Breast epithelium (tissue), 4 donors: ENCODE measurements around the gene ACOT4. TPM values are rescaled to one million over a fixed set of nuclear protein-coding genes. Genes with fewer than 3 reads are reported as not detected.
A peak's percentile ranks its signal among the peaks of the same experiment; 100 is the strongest.
"Not testable (repeated sequence)": the region's sequence is repeated elsewhere in the genome, so short reads cannot be mapped to it uniquely, and the experiment has no call there.

Experiments used
- DNase-seq, 2 donors: peaks; one replicate each; pipeline ENCODE4 v3.0.0-alpha.2; 2019; ENCODE audit warnings: low spot score in 2 of 2
- H3K27ac ChIP-seq, 2 donors: fragments of 200-600 bp; sonication (generic) in 1 of 2; one replicate each; pipeline ENCODE4 v1.5.1; 2016 to 2019; ENCODE audit warnings: mild to moderate bottlenecking in 1 of 2
- H3K27me3 ChIP-seq, 2 donors: fragments of 200-600 bp; sonication (generic) in 1 of 2; one replicate each; pipeline versions ENCODE4 v1.5.1 to v1.6.0; 2017 to 2019; ENCODE audit warnings: control low read depth in 1 of 2, mild to moderate bottlenecking in 1 of 2
- H3K36me3 ChIP-seq: fragments of 200-600 bp; one replicate; pipeline ENCODE4 v1.5.1; 2019
- H3K4me1 ChIP-seq, 2 donors: fragments of 200-600 bp; sonication (generic); one replicate each; pipeline ENCODE4 v1.5.1; 2016 to 2019; ENCODE audit warnings: control low read depth in 1 of 2
- H3K4me3 ChIP-seq, 3 donors: fragments of 200-600 bp; sonication (generic); 1 replicate in 2 of 3; 2 replicates in 1 of 3; pipeline ENCODE4 v1.5.1; 2016 to 2019; ENCODE audit warnings: mild to moderate bottlenecking in 3 of 3, moderate library complexity in 2 of 3
- H3K9me3 ChIP-seq, 2 donors: fragments of 200-600 bp; sonication (generic) in 1 of 2; one replicate each; pipeline ENCODE4 v1.5.1; 2016 to 2019; ENCODE audit warnings: control low read depth in 1 of 2
- CTCF ChIP-seq, 3 donors: fragments of 450-650 bp; IDR thresholded peaks; one replicate each; pipeline ENCODE4 v1.5.1; 2016 to 2017; ENCODE audit warnings: antibody characterized with exemption in 3 of 3, mild to moderate bottlenecking in 3 of 3, moderate library complexity in 3 of 3
- POLR2A ChIP-seq: fragments of 450-650 bp; IDR thresholded peaks from one replicate; pipeline ENCODE4 v1.6.1; 2016; ENCODE audit warnings: antibody characterized with exemption, mild to moderate bottlenecking, moderate library complexity
- POLR2AphosphoS5 ChIP-seq, 3 donors: sonication (generic); formaldehyde crosslinking; IDR thresholded peaks; one replicate each; pipeline ENCODE4 v1.6.1; 2017; ENCODE audit warnings: antibody characterized with exemption in 3 of 3
- intact Hi-C: fragments of 100-400 bp; cut with DNase I; formaldehyde crosslinking; loops from one replicate; pipeline ENCODE4 v1.15.1; 2023; ENCODE audit warnings: low total_unique reads
- total RNA-seq, 3 donors: library from RNA; depleted of rRNA; stranded (reverse); fragments of >200 nt; gene quantifications; one replicate each; pipeline ENCODE4 v1.1.0, GENCODE V29; 2016

ACOT4 gene
- total RNA-seq, 3 donors from 2014 or later, result 2.8 to 5.9 (median 3.7) TPM

DNA sequence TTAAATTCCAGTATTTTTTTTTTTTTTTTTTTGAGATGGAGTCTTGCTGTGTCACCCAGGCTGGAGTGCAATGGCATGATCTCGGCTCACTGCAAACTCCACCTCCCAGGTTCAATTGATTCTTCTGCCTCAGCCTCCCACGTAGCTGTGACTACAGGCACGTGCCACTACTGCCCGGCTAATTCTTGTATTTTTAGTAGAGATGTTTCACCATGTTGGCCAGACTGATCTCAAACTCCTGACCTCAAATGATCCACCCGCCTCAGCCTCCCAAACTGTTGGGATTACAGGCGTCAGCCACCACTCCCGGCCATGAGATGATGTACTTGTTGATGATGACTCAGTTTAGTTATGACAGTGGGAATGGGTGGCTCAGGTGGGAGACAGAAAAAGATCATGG lies 17.4 kb upstream of the ACOT4 start:
- peak in 1 of 2 donors; percentile 9 for DNase-seq
- H3K27me3 ChIP-seq, intact Hi-C loops, H3K9me3 ChIP-seq, H3K4me3 ChIP-seq, H3K4me1 ChIP-seq, H3K36me3 ChIP-seq: not testable (repeated sequence)
- peak overlapping the region in 1 of 2 donors; percentile 3 for H3K27ac ChIP-seq

DNA sequence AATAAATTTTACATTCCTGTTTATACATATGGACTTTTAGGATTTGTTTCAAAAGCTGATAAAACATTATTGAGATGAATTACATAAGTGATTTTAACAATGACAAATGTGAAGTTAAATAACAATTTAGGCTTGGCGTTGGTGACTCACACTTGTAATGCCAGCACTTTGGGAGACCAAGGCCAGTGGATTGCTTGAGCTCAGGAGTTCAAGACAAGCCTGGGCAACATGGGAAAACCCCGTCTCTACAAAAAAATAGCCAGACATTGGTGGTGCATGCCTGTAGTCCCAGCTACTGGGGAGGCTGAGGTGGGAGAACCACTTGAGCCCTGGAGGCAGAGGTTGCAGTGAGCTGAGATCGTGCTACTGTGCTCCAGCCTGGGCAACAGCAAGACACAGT lies 15.3 kb upstream of the ACOT4 start:
- intact Hi-C loops, result no loop called here
- Histone ChIP-seq H3K9me3 (no peaks in the 10 kb centered on the region), H3K4me1 (no peaks in the 10 kb centered on the region), H3K36me3 (no peaks in the 10 kb centered on the region), H3K27ac (no peak overlapping the region), H3K4me3 (no peak overlapping the region), H3K27me3 (no peaks in the 10 kb centered on the region)
- DNase-seq, result peak in 1 of 2 donors; percentile 4
- no peak for TF ChIP-seq POLR2AphosphoS5 (IDR thresholded peaks at IDR 0.05)
- TF ChIP-seq POLR2A, result no peak
- no peak for TF ChIP-seq CTCF (IDR thresholded peaks at IDR 0.05)

- H3K27me3 ChIP-seq, H3K27ac ChIP-seq, H3K4me3 ChIP-seq, DNase-seq, H3K36me3 ChIP-seq, H3K9me3 ChIP-seq, intact Hi-C loops, H3K4me1 ChIP-seq: not testable (repeated sequence)
Measured at GRCh38 chr14:73577214-73577613, 14.5 kb upstream of the ACOT4 start.

DNA sequence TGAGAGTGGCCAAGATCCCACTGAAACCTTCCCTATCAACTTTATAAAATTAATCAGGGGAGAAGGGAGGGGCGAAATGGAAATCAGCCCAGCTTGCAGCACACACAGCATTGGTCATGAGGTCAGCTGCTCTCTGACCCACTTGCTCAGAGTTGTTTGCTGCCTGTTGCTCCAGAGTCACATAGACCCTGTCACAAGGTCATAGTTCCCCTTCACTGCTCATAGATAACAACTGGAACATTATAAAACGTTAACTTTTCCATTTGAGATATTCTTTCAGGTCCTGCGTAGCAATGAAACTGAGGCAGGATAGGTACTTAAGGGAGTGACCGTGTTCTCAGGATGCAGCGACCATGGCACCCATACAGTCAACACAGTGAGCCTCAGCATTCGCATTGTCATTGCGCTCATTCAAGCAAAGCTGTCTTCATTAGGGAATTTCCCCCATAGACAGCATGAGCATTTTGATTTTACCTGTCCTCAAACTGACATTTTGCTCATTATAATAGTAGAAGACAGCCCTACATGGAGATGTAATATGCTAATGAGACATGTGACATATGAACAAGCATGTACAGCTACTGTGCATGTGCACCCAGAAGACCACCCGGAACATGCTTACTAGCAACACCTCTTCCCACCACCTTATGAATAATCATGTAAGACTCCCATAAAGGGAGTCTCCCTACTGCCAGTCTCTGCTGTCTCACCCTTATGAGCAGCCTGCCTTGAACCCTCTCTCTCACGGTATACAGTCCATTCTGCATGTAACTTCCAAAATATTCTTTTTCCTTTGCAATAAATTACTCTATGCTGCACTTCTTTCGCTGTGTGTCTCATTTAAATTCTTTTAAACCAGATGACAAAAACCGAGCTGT lies 9.3 kb upstream of the ACOT4 start:
- intact Hi-C loops, H3K4me3 ChIP-seq, H3K27ac ChIP-seq, H3K27me3 ChIP-seq, H3K36me3 ChIP-seq, H3K9me3 ChIP-seq, DNase-seq, H3K4me1 ChIP-seq: not testable (repeated sequence)

DNA sequence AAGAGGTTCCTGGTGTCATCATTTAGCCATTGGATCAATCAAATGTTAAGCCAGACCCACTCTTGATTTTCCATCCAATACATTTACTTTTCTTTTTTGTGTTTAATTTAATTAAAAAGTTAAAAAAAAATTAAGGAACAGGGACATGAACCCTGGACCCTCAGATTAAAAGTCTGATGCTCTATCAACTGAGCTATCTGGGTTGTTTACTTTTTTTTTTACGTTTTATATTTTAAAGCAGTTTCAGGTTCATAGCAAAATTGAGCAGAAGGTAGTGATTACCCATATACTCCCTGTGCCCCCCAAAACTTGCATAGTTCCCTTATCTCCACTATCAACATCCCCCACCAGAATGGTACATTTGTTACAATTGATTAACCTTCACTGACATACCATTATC lies 3.0 kb upstream of the ACOT4 start:
- no peak overlapping the region for H3K27ac ChIP-seq
- intact Hi-C loops, result no loop called here
- no peaks in the 10 kb centered on the region for H3K4me1 ChIP-seq

DNA sequence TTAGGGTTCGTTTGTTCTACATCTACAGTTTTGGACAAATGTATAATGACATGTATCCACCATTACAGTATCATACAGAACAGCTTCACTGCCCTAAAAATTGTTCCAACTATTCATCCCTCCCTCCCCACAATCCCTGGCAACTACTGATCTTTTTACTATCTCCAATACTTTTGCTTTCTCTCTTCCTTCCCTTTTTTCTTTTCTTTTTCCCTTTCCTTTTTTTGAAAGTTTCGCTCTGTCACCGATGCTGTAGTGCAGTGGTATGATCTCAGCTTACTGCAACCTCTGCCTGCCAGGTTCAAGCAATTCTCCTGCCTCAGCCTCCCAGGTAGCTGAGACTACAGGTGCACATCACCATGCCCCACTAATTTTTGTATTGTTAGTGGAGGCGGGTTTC lies 2.6 kb upstream of the ACOT4 start:
- no peaks in the 10 kb centered on the region for H3K36me3 ChIP-seq
- intact Hi-C loops, result no loop called here
- H3K9me3 ChIP-seq, result no peaks in the 10 kb centered on the region
- TF ChIP-seq POLR2A (no peak), POLR2AphosphoS5 (IDR thresholded peaks at IDR 0.05) (no peak), CTCF (IDR thresholded peaks at IDR 0.05) (no peak)
- no peak overlapping the region for H3K4me3 ChIP-seq
- no peaks in the 10 kb centered on the region for H3K27me3 ChIP-seq
- H3K27ac ChIP-seq, result no peak overlapping the region
- no peak for DNase-seq
- no peaks in the 10 kb centered on the region for H3K4me1 ChIP-seq

More for the DNA sequence above, 3.0 kb upstream of the ACOT4 start:
- Histone ChIP-seq H3K27me3 (no peaks in the 10 kb centered on the region), H3K9me3 (no peaks in the 10 kb centered on the region), H3K4me3 (no peak overlapping the region), H3K36me3 (no peaks in the 10 kb centered on the region)
- TF ChIP-seq POLR2A (no peak), POLR2AphosphoS5 (IDR thresholded peaks at IDR 0.05) (no peak), CTCF (IDR thresholded peaks at IDR 0.05) (no peak)
- no peak for DNase-seq

DNA sequence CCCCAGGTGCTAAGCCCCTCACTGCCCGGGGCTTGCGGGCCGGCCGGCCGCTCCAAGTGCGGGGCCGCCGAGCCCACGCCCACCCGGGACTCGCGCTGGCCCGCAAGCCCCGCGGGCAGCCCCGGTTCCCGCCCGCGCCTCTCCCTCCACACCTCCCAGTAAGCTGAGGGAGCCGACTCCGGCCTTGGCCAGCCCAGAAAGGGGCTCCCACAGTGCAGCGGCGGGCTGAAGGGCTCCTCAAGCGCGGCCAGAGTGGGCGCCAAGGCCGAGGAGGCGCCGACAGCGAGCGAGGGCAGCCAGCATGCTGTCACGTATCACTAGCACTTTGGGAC lies 1.0 kb upstream of the ACOT4 start:
- H3K27ac ChIP-seq, H3K4me3 ChIP-seq, H3K27me3 ChIP-seq, intact Hi-C loops, H3K4me1 ChIP-seq, H3K9me3 ChIP-seq, DNase-seq, H3K36me3 ChIP-seq: not testable (repeated sequence)
